Measurements from ENCODE around the gene SLC38A6. TPM values are rescaled to one million over a fixed set of nuclear protein-coding genes. Genes with fewer than 3 reads are reported as not detected.

The SLC38A6 gene
- 1 to 10 TPM; 5.7 to 6.9 TPM for total RNA-seq

- H3K27ac ChIP-seq: peak within 1 kb of the TSS; percentile 83 to 89
- H3K27me3 ChIP-seq: no peaks in the 10 kb centered on the region
- no peaks in the 10 kb centered on the region for H3K9me3 ChIP-seq
- H3K4me1 ChIP-seq: peaks cover 0 to 46% of the 10 kb centered on the region in 2 donors
- peaks cover 12% of the 10 kb centered on the region for H3K36me3 ChIP-seq
- TF ChIP-seq CTCF (IDR thresholded peaks at IDR 0.05): no peak
- DNase-seq (ENCODE audit: low spot score): peak; percentile 96
- H3K4me3 ChIP-seq: peak within 1 kb of the TSS; percentile 63 to 80
Measured at GRCh38 chr14:60980811-60981632, at the start of gene SLC38A6, which contains the start of gene TRMT5. Gene SLC38A6 (plus strand): TSS chr14:60981245. CDS start chr14:60981278, 33 bp downstream. Gene TRMT5 (minus strand): TSS chr14:60981079. CDS start chr14:60980973, 106 bp downstream.

DNA sequence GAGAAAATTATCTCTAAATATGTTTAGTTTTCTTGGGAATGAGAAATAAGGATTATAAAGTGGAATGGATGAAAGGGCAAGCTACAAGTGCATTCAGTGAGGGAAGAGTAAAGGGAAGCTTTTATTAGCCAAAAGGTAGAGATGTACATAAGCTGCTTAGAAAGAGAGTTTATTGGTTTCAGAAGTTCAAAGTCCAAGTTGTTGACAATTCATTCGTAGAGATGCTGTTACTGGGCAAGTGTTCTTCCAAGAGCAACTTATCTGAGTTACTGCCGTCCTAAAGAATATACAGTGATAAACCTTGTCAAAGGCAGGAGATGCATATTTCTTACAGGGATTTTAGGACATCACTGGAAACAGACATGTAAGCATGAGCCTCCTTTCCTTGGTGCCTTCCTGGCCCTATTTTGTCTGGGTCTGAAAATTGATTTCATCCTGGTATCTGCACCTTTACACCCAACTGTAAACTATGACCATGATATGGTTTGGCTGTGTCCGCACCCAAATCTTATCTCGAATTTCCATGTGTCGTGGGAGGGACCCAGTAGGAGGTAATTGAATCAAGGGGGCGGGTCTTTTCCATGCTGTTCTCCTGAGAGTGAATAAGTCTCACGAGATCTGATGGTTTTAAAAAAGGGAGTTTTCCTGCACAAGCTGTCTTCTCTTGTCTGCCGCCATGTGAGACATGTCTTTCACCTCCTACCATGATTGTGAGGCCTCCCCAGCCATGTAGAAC lies 47.0 kb upstream of the SLC38A6 start:
- no peaks in the 10 kb centered on the region for H3K9me3 ChIP-seq
- TF ChIP-seq CTCF (IDR thresholded peaks at IDR 0.05): no peak

GRCh38 chr14:60935319-60935718 lies 45.7 kb upstream of the SLC38A6 start:
- Histone ChIP-seq H3K9me3 (no peaks in the 10 kb centered on the region), H3K4me3 (no peak overlapping the region), H3K36me3 (no peaks in the 10 kb centered on the region), H3K27me3 (no peaks in the 10 kb centered on the region), H3K4me1 (no peaks in the 10 kb centered on the region), H3K27ac (no peak overlapping the region)
- no peak for TF ChIP-seq CTCF (IDR thresholded peaks at IDR 0.05)
- DNase-seq (ENCODE audit: low spot score): no peak

More for the DNA sequence above, 47.0 kb upstream of the SLC38A6 start:
- no peaks in the 10 kb centered on the region for H3K4me1 ChIP-seq
- H3K27me3 ChIP-seq: no peaks in the 10 kb centered on the region
- no peak overlapping the region for H3K27ac ChIP-seq
- no peak for DNase-seq (ENCODE audit: low spot score)
- no peak overlapping the region for H3K4me3 ChIP-seq
- no peaks in the 10 kb centered on the region for H3K36me3 ChIP-seq

DNA sequence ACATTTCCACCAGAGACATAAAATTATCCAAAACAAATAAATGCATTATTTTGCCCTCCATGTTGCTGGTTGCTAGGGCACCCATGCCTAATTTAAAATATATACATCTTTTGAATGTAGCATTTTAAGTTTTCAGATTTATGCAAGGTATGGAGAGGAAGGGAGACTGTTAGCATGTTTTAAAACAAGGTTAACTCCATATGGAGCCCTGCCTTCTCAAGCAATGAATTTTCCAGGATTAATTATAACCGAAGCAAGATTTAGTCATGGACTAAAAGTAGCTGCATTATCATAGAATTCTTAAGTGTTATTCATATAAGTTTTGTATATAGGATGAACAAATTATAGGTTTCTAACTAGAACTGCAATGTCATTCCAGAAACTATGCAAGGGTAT lies 37.4 kb upstream of the SLC38A6 start:
- Histone ChIP-seq H3K4me3 (no peak overlapping the region), H3K4me1 (peaks cover 0 to 12% of the 10 kb centered on the region in 2 donors), H3K36me3 (no peaks in the 10 kb centered on the region), H3K27ac (peak overlapping the region in 1 of 2 donors; percentile 42), H3K27me3 (no peaks in the 10 kb centered on the region), H3K9me3 (no peaks in the 10 kb centered on the region)
- no peak for TF ChIP-seq CTCF (IDR thresholded peaks at IDR 0.05)
- no peak for DNase-seq (ENCODE audit: low spot score)

DNA sequence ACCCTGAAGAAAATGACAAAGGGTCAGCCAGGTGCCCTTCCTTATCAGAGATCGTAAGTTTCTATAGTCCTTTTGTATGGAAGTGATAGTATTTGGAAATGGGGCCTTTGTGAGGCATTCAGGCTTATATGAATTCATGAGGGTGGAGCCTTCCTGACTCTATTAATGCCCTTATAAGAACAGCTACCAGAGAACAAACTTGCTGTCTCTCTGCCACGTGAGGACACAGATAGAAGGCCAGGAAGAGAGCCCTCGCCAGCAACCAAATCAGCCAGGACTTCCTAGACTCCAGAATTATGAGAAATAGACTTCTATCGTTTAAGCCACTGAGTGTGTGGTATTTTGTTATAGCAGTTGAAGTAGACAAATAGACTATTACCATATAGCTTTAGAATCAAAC lies 36.8 kb upstream of the SLC38A6 start:
- H3K4me3 ChIP-seq: no peak overlapping the region
- H3K27ac ChIP-seq: peak overlapping the region in 1 of 2 donors; percentile 42
- H3K27me3 ChIP-seq: no peaks in the 10 kb centered on the region
- no peak for TF ChIP-seq CTCF (IDR thresholded peaks at IDR 0.05)
- peaks cover 0 to 12% of the 10 kb centered on the region in 2 donors for H3K4me1 ChIP-seq
- DNase-seq (ENCODE audit: low spot score): no peak
- H3K9me3 ChIP-seq: no peaks in the 10 kb centered on the region
- no peaks in the 10 kb centered on the region for H3K36me3 ChIP-seq

All from right atrium auricular region (tissue), 2 donors.